RPMI7951 (cell line): ENCODE data around the gene IRGQ. TPM values are rescaled to one million over a fixed set of nuclear protein-coding genes. Genes with fewer than 3 reads are reported as not detected.
A peak's percentile ranks its signal among the peaks of the same experiment; 100 is the strongest.
"Not testable (repeated sequence)": the region's sequence is repeated elsewhere in the genome, so short reads cannot be mapped to it uniquely, and the experiment has no call there.

Experiments used
- DNase-seq: peaks from one replicate; pipeline ENCODE4 v3.0.0-alpha.2; 2012; ENCODE audit warnings: low read depth
- total RNA-seq: library from RNA; depleted of rRNA; stranded (reverse); fragments of >200 nt; shearing (Covaris generic); gene quantifications from 2 replicates; pipeline ENCODE4 v1.2.3, GENCODE V29; 2014

Gene IRGQ
- total RNA-seq, 1 experiment from 2014 or later = 11.9 TPM

DNA sequence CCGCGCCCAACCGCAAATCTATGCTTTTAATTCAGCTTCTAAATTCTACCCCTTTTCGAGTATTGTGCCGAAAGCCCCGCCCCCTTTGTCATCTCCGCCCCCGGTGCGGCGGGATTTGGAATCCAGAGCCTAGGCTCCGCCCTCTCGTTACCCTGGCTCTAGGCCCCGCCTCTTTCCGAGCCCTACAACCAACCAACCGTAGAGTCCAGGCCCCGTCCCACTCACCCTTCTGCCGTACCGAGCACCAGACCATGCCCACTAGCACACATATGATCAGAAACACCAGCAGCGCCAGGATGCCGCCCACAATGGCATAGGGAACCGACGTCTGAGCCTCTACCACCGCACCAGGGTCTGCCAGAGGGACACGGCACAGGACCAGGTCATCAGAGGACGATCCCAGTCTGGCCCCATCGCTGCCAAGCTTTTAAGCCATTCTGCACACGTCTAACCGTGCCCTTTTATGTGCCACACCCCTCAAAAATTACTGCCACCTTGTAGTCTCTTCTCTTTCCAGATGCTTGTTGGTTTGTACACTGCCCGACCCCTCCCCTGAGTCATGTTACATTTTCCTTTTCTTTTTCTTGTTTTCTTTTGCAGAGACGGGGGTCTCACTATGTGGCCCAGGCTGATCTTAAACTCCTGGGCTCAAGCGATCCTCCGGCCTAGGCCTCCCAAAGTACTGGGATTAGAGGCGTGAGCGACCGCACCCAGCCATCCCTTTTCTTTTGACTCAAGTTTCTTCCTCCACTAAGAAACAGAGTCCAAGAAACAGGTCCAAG lies 28.1 kb upstream of the IRGQ start:
- no peak for DNase-seq

DNA sequence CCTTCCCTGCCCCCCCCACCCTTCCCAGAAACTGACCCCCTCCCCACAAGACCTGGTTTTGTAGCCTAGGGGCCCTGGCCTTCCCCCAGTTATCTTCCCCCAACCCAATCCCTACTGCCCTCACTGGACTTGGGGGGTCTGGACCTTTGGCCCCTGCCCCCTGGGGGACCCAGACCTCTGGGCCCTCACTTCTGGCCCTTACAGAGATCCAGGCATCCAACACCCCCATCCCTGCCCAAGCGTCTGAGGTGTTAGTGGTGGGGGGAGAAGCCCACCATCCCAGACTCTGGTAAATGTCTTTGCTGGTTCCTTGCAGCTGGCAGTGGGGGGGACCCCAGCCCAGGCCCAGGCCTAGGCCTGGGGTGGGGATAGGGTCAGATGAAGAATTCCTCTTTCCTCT lies 27.0 kb upstream of the IRGQ start:
- no peak for DNase-seq

DNA sequence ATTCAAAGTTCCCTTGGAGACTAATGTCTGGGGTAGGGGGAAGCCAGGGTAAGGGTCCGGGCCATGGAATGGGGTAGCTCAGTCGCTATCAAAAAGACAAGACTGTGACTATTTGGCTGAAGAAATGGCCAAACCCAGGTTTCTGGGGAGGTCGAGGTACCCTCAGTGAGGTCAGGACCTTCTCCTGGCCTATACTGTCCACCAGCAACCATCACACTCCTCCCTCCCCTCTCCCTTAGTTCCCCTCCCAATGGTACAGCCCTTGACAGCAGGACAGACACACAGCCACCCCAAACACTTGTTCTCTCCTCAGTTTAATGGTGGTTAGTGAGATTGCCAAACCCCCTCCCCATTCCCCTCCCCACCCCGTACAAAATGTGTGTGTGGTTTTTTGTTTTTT lies 26.1 kb upstream of the IRGQ start:
- DNase-seq = no peak

DNA sequence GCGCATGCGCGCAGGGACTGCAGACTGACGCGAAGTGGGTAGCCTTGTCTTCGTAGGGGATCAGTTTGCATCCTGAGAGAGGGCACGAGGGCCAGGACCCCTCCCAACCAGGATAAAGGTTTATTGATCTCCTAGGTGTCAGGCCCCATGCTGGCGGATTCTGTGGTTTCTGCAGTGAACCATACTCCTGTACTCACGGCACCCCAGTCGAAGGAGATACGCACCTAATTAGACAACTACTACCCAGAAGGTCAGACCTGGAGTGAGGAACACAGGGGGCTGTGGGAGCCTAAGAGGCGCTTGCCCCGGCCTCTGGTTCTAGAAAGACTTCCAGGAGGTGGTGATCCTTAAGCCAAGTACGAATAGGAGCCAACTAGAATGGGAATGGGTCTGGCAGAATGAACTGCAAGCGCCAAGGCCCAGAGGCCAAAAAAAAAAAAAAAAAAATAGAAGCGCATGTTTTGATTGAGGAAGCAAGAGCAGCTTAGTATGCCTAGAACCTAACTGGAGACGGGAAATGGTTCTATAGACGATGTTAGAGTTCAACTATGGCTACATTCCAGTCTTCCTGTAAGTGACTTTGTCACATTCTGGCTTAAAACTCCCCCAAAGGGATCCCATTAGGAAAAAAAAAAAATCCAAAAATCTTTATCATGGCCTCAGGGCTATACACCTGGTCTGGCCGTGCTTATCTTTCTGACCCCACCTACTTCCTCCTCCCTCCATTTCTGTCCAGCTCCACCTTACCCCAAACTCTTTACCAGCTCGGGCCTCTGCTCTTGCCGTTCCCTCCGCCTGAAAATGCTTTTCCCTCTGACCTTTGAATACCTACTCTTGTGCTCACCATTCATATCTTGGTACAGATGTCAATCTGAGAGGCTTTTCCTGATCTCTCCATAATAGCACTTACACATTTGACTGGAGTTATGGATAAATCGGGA lies 24.4 kb upstream of the IRGQ start:
- peak; percentile 26 for DNase-seq

GRCh38 chr19:43619262-43620060 lies 23.5 kb upstream of the IRGQ start, which contains the start of gene ZNF428:
TSS of gene ZNF428 (minus strand) at chr19:43619629. CDS start at chr19:43614304, 5,325 bp downstream.
- DNase-seq = peak; percentile 92

DNA sequence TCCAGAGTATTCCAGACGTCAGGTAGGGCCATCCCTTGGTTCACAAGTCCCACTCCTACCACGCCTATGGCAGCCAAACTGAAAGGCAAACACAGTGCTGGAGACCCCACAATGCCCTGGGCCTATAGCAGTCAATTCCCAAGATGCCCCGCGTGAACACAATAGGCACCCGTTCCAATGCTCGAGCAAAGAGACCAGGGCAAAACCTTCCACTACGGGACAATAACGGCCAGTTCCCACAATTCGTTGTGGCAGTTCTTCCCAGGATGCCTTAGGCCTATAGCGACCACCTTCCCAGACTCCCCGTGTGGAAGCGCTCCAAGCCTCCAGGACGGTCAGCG lies 23.0 kb upstream of the IRGQ start:
- peak; percentile 49 for DNase-seq

DNA sequence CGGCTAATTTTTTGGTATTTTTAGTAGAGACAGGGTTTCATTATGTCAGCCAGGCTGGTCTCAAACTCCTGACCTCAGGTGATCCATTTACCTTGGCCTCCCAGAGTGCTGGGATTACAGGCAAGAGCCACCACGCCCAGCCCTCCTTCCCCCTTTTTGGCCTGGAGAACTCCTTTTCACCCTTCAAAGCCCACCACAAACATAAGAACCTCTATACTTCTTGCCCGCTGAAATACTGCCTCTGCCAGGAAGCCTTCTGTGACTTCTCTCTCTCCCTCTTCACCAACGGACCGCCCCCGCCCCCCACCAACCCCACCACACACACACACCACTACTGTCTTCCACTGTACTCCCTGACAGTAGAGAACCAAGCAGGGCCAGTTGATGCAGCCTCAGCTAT lies 21.0 kb upstream of the IRGQ start:
- no peak for DNase-seq

DNA sequence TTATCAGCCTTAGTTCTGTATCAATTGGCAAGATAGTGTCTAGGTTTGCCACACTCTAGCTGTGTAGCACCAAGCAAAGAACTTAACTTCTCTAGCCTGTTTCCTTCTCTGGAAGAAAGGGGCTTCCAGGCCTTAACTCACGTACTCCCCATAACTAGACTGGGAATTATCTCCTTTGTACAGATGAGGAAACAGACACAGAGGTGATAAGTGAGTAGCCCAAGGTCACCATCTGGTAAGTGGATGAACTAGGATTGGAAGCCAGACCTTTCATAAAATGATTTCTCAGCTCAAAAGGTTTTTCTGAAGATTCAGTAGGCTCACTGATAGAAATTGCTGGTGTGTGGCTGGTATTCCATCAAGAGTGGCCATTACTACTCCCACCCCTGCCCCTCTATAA lies 20.4 kb upstream of the IRGQ start:
- DNase-seq = no peak

GRCh38 chr19:43612374-43612773 lies 16.4 kb upstream of the IRGQ start:
- no peak for DNase-seq

DNA sequence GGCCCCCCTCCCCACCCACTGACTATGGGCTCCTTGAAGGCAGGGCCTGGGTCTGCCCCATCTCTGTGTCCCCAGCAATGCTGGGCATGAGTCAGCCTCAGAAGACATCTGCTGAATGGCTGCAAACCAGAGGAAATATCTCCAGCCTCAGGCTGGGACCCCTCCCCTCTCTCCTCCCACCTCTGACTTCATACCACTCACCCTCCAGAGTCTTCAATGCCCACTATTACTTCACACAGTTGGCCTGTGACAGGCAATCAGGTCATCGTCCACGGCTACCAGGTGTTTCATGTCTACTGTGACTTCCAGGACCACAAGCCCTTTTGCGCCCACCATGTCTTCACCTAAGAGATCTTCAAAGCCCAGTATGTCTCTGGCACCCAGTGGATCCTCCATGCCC lies 15.9 kb upstream of the IRGQ start, which contains the start of gene SRRM5:
SRRM5 (plus strand) TSS at position 301 of the 400 bp plus-strand sequence; CDS start at position 335, 34 bp downstream.
- no peak for DNase-seq

GRCh38 chr19:43610493-43610892 lies 14.6 kb upstream of the IRGQ start:
- no peak for DNase-seq

GRCh38 chr19:43609872-43610271 lies 13.9 kb upstream of the IRGQ start:
- DNase-seq = no peak

GRCh38 chr19:43607238-43608205 lies 11.6 kb upstream of the IRGQ start:
- DNase-seq = no peak

DNA sequence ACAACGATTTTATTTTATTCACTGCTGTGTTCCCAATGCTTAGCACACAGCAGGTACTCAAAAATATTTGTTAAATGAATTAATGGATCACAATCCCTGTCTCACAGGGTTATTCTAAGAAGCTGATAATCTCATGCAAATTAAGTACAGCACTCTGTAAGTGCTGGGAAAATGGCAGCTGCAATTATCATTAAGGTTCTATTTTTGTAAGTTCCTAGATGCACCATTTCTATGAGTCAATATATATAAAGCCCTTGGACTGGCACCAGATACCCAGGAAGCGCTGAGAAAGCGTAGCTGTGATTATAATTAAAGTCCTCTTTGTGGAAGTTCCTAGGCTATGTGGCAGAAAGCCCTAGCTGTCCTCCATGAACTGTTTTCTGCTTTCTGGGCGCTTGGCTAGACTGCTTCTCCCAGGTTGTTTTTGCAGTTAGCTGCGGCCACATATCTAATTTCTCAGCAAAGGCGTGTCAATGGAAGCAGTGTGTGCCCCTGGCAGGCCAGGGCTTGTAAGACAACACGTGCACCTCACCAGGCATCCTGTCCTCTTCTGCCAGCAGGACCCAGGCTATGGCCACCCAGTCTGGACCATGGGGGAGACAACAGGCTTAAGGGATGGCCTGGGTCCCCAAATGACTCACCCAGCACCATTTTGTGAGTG lies 10.8 kb upstream of the IRGQ start:
- no peak for DNase-seq

GRCh38 chr19:43605875-43606568 lies 10.1 kb upstream of the IRGQ start:
- DNase-seq = no peak

- DNase-seq = not testable (repeated sequence)
Measured at GRCh38 chr19:43600326-43600725, 4.4 kb upstream of the IRGQ start.

DNA sequence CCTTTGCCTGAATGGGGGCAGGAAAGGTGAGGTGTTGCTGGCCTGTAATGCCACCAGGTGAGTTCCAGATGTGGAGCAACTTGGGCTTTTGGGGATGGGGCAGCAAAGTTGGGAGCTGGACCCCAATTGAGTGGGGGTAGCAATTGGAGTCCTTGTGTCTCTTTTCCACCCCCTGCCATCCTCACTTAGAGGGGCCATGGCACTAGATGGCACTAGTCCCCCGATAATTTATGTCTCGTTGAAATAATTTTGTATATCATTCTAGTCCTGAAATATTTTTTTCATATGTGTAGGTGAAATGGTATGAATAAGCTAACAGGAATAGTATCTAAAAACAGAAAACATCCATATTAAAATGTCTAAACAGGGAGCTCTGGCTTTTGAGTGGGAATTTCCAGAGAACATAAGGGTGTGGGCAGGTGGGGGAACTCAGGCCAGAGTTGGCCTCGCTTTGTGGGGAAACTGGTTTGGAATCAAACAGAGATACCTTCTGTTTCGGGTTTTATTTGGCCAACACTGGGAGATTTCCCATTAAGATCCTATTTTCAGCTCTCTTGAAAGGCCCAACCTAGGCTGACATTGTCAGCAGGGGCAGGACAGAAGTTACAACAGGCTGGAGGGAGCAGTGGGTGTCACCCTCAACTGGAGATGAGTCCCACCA lies 3.8 kb upstream of the IRGQ start:
- no peak for DNase-seq

DNA sequence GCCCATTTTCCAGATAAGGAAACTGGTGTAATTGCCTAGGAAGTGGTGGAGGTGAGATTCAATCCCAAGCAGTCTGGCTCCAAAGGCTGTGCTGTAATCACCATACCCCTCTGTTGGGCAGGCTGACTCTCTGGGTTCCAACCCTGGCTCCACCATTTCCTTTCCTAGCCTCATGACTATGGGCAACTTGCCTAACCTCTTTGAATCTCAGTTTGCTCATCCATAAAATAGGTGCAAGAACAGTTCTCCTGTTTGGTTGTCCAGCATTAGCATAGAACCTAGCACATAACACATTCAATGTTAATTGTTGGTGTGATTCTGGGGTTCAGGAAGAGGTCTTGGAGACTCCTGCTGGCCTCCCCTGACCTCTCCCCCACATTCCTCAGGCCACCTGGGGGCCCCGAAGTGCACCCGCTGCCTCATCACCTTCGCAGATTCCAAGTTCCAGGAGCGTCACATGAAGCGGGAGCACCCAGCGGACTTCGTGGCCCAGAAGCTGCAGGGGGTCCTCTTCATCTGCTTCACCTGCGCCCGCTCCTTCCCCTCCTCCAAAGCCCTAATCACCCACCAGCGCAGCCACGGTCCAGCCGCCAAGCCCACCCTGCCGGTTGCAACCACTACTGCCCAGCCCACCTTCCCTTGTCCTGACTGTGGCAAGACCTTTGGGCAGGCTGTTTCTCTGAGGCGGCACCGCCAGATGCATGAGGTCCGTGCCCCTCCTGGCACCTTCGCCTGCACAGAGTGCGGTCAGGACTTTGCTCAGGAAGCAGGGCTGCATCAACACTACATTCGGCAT lies 2.7 kb upstream of the IRGQ start:
- DNase-seq = no peak
